ENCODE measurements around the gene MITF.

DNA sequence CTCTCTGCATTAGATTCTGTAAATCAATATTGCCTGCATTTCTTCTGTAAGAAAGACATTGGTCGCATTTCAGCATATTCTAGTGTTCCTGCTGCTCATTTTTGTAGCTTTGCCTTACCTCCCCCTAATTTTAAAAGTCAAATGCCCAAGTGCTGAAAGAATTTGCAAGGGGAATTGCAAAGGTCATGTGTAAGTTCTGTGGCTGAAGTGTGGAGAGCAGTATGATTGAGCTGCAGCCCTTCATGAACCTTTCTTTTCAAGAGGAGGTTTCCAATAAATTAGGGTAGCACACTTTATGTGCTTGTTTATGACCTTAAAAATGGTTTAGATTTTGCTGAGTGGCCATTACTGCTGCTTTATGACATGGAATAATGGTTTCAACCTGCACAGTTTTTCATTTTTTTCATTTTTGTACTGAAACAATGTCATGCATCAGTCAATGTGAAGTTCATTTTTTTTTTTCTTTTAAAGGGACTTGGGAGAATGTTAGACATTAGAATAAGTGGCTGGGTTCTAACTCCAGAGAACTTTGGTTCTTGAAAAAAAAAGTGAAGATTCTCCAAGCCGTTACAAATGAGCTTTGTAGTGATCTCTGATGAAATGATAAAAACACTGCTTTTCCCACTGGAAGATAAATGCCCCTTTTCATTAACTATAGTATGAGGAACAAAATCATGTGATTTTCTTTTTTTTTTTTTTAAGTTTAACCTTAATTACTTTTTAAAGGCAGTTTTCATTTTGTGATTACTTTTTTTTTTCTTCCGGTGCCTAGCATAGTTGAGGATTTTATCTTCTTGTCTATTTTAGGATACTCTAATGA is 99.6 kb downstream of the MITF start:
- TF ChIP-seq, protein P1, sequence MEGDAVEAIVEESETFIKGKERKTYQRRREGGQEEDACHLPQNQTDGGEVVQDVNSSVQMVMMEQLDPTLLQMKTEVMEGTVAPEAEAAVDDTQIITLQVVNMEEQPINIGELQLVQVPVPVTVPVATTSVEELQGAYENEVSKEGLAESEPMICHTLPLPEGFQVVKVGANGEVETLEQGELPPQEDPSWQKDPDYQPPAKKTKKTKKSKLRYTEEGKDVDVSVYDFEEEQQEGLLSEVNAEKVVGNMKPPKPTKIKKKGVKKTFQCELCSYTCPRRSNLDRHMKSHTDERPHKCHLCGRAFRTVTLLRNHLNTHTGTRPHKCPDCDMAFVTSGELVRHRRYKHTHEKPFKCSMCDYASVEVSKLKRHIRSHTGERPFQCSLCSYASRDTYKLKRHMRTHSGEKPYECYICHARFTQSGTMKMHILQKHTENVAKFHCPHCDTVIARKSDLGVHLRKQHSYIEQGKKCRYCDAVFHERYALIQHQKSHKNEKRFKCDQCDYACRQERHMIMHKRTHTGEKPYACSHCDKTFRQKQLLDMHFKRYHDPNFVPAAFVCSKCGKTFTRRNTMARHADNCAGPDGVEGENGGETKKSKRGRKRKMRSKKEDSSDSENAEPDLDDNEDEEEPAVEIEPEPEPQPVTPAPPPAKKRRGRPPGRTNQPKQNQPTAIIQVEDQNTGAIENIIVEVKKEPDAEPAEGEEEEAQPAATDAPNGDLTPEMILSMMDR (IDR thresholded peaks at IDR 0.05; ENCODE audit: insufficient read depth, low read depth, low read length), result no peak
- no peak for TF ChIP-seq EZH2 (IDR thresholded peaks at IDR 0.05; ENCODE audit: insufficient read depth, low read length)
